Amniotic epithelial cell (primary cell): ENCODE measurements around the gene KSR1.
"Not testable (repeated sequence)": the region's sequence is repeated elsewhere in the genome, so short reads cannot be mapped to it uniquely, and the experiment has no call there.

Experiments
- DNase-seq: peaks from one replicate; pipeline ENCODE4 v3.0.0-alpha.2; 2010; ENCODE audit warnings: low read depth

The KSR1 gene

GRCh38 chr17:27426471-27426870, 29.8 kb upstream of the KSR1 start:
- not testable (repeated sequence) for DNase-seq

DNA sequence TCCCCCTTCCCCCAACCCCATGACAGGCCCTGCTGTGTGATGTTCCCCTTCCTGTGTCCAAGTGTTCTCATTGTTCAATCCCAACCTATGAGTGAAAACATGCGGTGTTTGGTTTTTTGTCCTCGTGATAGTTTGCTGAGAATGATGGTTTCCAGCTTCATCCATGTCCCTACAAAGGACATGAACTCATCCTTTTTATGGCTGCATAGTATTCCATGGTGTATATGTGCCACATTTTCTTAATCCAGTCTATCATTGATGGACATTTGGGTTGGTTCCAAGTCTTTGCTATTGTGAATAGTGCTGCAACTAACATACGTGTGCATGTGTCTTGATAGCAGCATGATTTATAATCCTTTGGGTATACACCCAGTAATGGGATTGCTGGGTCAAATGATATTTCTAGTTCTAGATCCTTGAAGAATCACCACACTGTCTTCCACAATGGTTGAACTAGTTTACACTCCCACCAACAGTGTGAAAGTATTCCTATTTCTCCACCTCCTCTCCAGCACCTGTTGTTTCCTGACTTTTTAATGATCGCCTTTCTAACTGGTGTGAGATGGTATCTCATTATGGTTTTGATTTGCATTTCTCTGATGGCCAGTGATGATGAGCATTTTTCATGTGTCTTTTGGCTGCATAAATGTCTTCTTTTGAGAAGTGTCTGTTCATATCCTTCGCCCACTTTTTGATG, 28.9 kb upstream of the KSR1 start:
- DNase-seq = not testable (repeated sequence)

- no peak for DNase-seq
Observed at GRCh38 chr17:27428781-27429505, 27.3 kb upstream of the KSR1 start.

- no peak for DNase-seq
Observed at GRCh38 chr17:27429666-27430382, 26.4 kb upstream of the KSR1 start.

DNA sequence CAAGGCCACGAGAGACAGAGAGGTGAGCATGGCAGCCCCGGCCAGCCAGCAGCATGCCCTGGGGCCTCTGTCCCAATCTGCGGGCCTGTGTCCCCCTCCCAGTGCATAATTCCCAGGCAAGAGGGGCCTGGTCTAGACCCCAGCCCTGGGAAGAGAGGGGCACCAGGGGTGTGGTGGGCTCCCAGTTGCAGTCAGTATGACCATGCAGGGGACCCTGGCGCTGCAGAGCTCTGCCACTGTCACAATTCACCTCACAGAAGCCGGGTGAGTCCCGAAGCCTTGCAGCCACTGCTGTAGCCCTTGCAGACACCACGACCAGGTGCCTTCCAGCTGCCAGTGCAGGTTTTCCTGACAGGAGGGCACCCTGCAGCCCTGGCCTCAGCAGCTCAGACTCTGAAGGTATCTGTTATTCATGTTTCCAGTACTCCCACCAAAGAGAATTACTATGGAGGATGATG, 25.8 kb upstream of the KSR1 start:
- DNase-seq = no peak

GRCh38 chr17:27430882-27431491, 25.3 kb upstream of the KSR1 start:
- DNase-seq = peak; percentile 52

DNA sequence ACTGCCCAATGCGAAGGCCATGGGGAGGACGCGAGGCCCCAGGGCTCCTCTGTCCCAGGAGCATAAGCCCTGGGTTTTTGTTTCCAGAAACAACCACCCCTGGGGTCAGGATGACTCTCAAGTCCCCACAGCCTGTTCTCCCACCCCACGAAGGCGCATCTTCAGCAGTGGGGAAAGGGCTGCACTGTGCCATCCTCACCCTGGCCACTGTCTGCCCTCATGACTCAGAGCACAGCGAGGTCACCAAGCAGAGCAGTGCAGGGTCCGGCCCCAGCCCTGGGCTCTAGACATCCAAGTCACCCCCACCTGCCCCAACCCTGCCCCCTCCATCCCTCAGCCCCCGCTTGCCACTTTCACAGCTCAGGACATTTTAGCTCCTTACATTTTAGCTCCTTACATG, 22.7 kb upstream of the KSR1 start:
- no peak for DNase-seq

DNA sequence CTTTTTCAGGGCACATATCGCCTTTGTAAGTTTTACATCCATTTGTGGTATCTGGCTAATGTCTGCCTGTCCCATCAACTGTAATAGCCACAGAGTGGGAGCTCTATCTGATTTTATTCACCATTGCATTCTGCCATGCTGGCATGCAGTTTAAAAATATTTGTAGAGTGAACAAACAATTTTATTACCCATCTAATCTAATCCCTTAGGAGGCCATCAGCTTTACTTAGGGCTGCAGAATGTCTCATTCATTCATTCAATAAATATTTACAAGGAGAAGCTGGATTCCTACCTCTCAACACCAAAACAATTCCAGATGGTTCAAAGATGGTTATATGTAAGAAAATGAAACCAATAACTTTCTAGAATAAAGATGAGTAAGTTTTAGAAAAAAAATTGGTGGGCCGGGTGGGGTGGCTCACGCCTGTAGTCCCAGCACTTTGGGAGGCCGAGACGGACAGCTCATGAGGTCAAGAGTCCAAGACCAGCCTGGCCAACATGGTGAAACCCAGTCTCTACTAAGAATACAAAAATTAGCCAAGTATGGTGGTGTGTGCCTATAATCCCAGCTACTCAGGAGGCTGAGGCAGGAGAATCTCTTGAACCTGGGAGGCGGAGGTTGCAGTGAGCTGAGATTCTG, 20.7 kb upstream of the KSR1 start:
- DNase-seq = not testable (repeated sequence)

DNA sequence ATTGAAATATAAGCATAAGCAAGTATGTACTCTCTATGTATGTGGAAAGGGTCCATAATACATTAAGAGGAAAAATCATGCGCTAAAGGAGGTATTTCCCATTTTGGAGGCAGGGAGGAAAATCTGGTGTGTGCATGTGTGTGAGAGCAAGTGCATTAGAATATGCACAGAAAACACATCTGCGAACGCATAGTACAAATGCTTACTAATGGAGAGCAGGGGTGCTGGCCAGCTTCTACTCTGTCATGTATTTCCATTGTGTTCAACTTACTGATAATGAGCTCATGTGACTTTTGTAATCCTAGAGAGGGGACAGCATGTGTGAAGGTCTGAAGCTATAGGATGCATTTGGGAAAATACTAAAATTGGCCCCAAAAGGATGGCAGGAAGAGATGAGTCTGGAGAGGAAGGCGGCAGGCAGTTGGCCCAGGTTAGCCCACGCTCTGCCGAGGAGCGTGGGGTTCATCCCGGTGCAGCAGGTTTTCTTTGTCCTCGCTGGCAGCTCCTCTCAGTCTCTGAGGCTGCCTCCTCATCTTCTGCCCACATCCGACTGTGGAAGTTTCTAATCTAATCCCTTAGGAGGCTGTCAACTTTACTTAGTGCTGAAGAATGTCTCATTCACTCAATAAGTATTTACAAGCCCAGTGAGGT, 17.8 kb upstream of the KSR1 start:
- DNase-seq = no peak

- no peak for DNase-seq
Observed at GRCh38 chr17:27439342-27439741, 16.9 kb upstream of the KSR1 start.

- peak; percentile 58 for DNase-seq
Observed at GRCh38 chr17:27442702-27443101, 13.5 kb upstream of the KSR1 start.

GRCh38 chr17:27443491-27443890, 12.8 kb upstream of the KSR1 start:
- no peak for DNase-seq

DNA sequence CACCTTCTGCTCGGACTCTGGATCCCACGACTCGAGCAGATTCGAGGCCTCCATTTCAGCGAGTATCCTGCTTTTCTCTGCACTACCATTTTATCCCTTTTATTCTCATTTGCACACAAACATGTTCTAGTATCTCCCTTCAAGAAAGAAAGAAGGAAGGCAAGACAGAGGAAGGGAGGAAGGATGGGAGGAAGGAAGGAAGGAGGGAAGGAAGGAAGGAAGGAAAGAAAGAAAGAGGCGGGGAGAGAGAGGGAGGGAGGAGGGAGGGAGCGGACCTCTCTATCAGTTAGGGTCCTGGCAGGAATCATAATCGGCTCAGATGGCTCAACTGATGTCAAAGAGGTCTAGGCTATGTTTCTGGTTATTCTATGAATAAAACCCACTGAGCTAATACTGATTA, 10.3 kb upstream of the KSR1 start:
- no peak for DNase-seq

DNA sequence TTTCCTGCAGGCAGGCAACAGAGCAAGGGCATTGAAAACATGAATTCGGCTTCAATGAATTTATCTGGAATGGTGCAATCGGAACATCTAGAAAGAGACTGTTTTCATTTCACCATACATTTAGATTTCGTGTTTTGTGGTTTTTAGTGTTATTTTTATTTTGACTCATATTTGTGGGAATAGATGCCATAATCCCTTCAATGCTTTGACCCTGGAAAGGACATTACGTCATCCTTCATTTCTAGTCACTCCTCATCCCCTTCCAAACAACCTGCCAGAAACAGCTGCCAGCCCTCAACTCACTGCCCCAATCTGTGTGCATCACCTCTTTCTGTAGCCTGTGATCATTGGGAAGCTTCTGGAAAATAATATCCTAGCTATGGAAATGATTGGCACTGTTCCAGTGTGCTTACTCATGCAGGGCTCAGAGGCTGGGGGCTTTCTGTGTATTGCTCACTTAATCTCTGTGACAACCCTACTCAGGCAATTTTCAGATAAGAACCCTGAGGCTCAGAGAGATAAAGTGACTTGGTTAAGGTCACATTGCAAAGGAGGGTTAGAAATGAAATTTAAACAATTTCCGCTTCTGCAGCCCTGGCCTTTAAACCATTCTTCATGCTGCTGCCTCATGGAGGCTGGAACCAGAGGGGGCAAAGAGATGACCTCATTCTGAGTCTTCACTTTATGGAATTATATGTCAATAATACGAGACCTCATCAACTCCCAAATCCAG, 9.5 kb upstream of the KSR1 start:
- DNase-seq = peak; percentile 98

DNA sequence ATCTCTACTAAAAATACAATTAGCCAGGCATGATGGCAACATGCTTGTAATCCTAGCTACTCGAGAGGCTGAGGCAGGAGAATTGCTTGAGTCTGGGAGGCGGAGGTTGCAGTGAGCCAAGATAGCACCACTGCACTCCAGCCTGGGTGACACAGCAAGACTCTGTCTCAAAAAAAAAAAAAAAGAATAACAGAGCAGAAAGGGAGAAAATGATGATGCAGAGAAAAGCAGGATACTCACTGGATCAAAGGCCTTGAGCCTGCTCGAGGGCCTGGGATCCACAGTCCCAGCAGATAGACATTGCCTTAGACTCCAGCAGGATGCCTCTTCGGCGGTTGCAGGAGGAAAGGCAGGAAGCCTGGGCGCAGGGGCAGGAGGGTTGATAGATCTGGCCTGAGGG, 7.7 kb upstream of the KSR1 start:
- not testable (repeated sequence) for DNase-seq

DNA sequence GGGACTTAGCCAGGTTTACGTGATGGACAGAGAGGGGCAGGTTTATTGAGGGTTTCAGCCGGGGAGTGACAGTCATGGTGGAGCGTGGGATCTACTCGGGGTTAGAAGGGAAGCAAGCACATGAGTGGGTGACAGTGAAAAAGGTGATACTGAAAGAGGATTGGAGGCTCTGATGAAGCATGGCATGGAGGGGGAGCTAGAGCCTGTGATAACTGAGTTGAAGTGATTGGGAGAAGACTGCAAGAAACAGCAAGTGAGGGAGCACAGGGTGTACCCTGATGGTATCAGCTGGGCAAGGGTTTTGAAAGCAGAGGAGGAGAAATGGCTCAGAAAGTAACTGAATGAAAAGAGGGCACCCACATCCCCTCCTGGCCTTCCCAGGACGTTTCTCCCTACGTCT, 6.7 kb upstream of the KSR1 start:
- no peak for DNase-seq

GRCh38 chr17:27449988-27450387, 6.3 kb upstream of the KSR1 start:
- DNase-seq = no peak

GRCh38 chr17:27450416-27450815, 5.8 kb upstream of the KSR1 start:
- DNase-seq = no peak

- DNase-seq = no peak
Observed at GRCh38 chr17:27451906-27452305, 4.3 kb upstream of the KSR1 start.

GRCh38 chr17:27452828-27453227, 3.4 kb upstream of the KSR1 start:
- no peak for DNase-seq

DNA sequence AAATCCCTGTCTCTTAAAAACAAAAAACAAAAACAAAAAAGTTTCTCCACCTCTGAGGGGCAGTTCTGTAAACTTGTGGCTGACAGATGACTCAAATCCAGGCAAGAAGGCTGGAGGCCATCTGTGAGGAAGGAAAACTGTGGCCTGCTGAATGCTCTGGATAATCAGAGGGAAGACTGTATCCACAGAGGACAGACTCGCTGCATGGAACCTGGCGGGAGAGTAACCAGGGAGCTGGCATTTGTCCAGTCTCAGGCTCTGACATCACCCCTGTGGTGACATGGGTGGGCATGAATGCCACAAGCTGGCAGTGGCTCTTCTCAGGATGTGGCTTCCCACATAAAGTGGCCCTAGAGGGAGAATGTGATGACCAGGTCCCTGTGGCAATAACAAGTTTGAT, 2.8 kb upstream of the KSR1 start:
- DNase-seq = no peak
